HepG2 (cell line): Measurements from ENCODE around the gene CD300LG.

Experiments
- CBFB ChIP-seq: sonication (generic); formaldehyde crosslinking; IDR thresholded peaks from 2 replicates; pipeline ENCODE4 v1.4.0; 2020; ENCODE audit warnings: missing genetic modification reagents
- CHD2 ChIP-seq: IDR thresholded peaks from 2 replicates; pipeline ENCODE4 v1.6.1; 2011; ENCODE audit warnings: low read depth, low read length, improper control_type of control experiment
- CTCF ChIP-seq: sonication (generic); formaldehyde crosslinking; IDR thresholded peaks from 2 replicates; pipeline ENCODE4 v1.5.0; 2020; ENCODE audit warnings: mild to moderate bottlenecking, missing genetic modification reagents, moderate library complexity
- EP300 ChIP-seq, 3 experiments: sonication (generic) in 1 of 3; formaldehyde crosslinking in 1 of 3; IDR thresholded peaks; 2 replicates each; pipeline versions ENCODE4 v1.5.1 to v1.6.1; 2011 to 2020; ENCODE audit warnings: low read depth in 2 of 3, low read length in 2 of 3, borderline replicate concordance in 1 of 3, improper control_type of control experiment in 1 of 3, mild to moderate bottlenecking in 1 of 3, missing genetic modification reagents in 1 of 3, moderate library complexity in 1 of 3
- EZH2 ChIP-seq: conservative IDR thresholded peaks from 2 replicates; pipeline ENCODE4 v1.6.1; 2012; ENCODE audit warnings: mild to moderate bottlenecking, low read depth, low read length, moderate library complexity
- ISX ChIP-seq: sonication (generic); formaldehyde crosslinking; conservative IDR thresholded peaks from 2 replicates; pipeline ENCODE4 v1.5.0; 2020; ENCODE audit warnings: missing genetic modification reagents
- JUND ChIP-seq: sonication (generic); formaldehyde crosslinking; IDR thresholded peaks from 2 replicates; pipeline ENCODE4 v1.8.0; 2022; ENCODE audit warnings: mild to moderate bottlenecking, missing genetic modification reagents
- MAFK ChIP-seq, 2 experiments: IDR thresholded peaks in 1 of 2; conservative IDR thresholded peaks in 1 of 2; 2 replicates each; pipeline ENCODE4 v1.6.1; 2011; ENCODE audit warnings: improper control_type of control experiment in 2 of 2, low read length in 2 of 2
- MZF1 ChIP-seq: sonication (generic); formaldehyde crosslinking; IDR thresholded peaks from 2 replicates; pipeline ENCODE4 v1.8.1; 2023; ENCODE audit warnings: mild to moderate bottlenecking, missing genetic modification reagents, borderline replicate concordance
- SMAD3 ChIP-seq: sonication (generic); formaldehyde crosslinking; IDR thresholded peaks from 2 replicates; pipeline ENCODE4 v1.4.0; 2020; ENCODE audit warnings: missing genetic modification reagents
- SOX5 ChIP-seq: IDR thresholded peaks from 2 replicates; pipeline ENCODE4 v1.6.1; 2016; ENCODE audit warnings: borderline replicate concordance
- ZFX ChIP-seq: sonication (generic); formaldehyde crosslinking; IDR thresholded peaks from 2 replicates; pipeline ENCODE4 v1.4.0; 2020; ENCODE audit warnings: mild to moderate bottlenecking, low read depth, missing genetic modification reagents, moderate library complexity
- ZNF274 ChIP-seq: sonication (generic); formaldehyde crosslinking; IDR thresholded peaks from 2 replicates; pipeline ENCODE4 v1.5.1; 2020; ENCODE audit warnings: mild to moderate bottlenecking, missing genetic modification reagents
- ZNF576 ChIP-seq: sonication (generic); formaldehyde crosslinking; IDR thresholded peaks from 2 replicates; pipeline ENCODE4 v1.4.0; 2020; ENCODE audit warnings: mild to moderate bottlenecking, missing genetic modification reagents

GRCh38 chr17:43856141-43856540, 9.2 kb downstream of the CD300LG start:
- TF ChIP-seq MAFK (conservative IDR thresholded peaks at IDR 0.05 in 1 of 2, IDR thresholded peaks at IDR 0.05 in 1 of 2; ENCODE audit: low read length in 2 of 2) (no peak), ZNF576 (CRISPR knock-in tag) (no peak), EP300 (IDR thresholded peaks at IDR 0.05; ENCODE audit: low read depth in 2 of 2, low read length in 2 of 2) (no peak), EP300 (CRISPR knock-in tag; IDR thresholded peaks at IDR 0.05; ENCODE audit: borderline replicate concordance) (no peak), SOX5 (no peak), JUND (CRISPR knock-in tag) (no peak), ISX (CRISPR knock-in tag) (no peak), EZH2 (no peak), SMAD3 (CRISPR knock-in tag) (no peak), CTCF (no peak), MZF1 (CRISPR knock-in tag) (no peak), CHD2 (no peak), ZNF274 (CRISPR knock-in tag) (no peak), CBFB (CRISPR knock-in tag) (no peak), ZFX (CRISPR knock-in tag) (no peak)
